Left ventricle myocardium inferior (tissue), 1 donor: ENCODE results near the gene LRRC8A. TPM values are rescaled to one million over a fixed set of nuclear protein-coding genes. Genes with fewer than 3 reads are reported as not detected.

Experiments used
- DNase-seq: peaks from one replicate; pipeline ENCODE4 v3.0.0-alpha.2; 2020
- H3K27ac ChIP-seq: fragments of 200-600 bp; replicated peaks from 2 replicates; pipeline ENCODE4 v1.8.0; 2021
- H3K27me3 ChIP-seq: fragments of 200-600 bp; 2 replicates; pipeline ENCODE4 v1.8.0; 2021; ENCODE audit warnings: low read depth
- H3K36me3 ChIP-seq: fragments of 200-600 bp; 2 replicates; pipeline ENCODE4 v1.8.0; 2021
- H3K4me1 ChIP-seq: fragments of 200-600 bp; 2 replicates; pipeline ENCODE4 v1.8.0; 2021
- H3K4me3 ChIP-seq: fragments of 200-600 bp; 2 replicates; pipeline ENCODE4 v1.8.0; 2021; ENCODE audit warnings: mild to moderate bottlenecking, moderate library complexity
- H3K9me3 ChIP-seq: fragments of 200-600 bp; replicated peaks from 2 replicates; pipeline ENCODE4 v1.8.0; 2021
- CTCF ChIP-seq: fragments of 200-600 bp; IDR thresholded peaks from 2 replicates; pipeline ENCODE4 v1.8.0; 2021; ENCODE audit warnings: antibody characterized with exemption, mild to moderate bottlenecking, borderline replicate concordance
- intact Hi-C: fragments of 100-400 bp; cut with micrococcal nuclease; formaldehyde crosslinking; loops from one replicate; pipeline ENCODE4 v1.11.0; 2022
- long read RNA-seq: library from polyadenylated mRNA; unstranded; transcript quantifications from one replicate; pipeline ENCODE4 v2.0.0, GENCODE V29; 2021
- total RNA-seq: library from RNA; stranded (reverse); fragmentation: NEBNext Ultra II Directional; extraction: Animal tissue kit (Norgen Biotek cat#: 25700); gene quantifications from one replicate; pipeline ENCODE4 v1.2.1, GENCODE V29; 2021
- donor health status: DM: no; HTN: yes; CAD: no; lungs with severe emphysema.

LRRC8A gene
- 19.8 TPM for total RNA-seq
- long read RNA-seq, full-length matches to known transcripts = 53 of 82 reads
- long read RNA-seq, partial matches to known transcripts = 22 of 82 reads
- long read RNA-seq, other reads (novel, unspliced or antisense) = 7 of 82 reads

- H3K27ac ChIP-seq = peak within 1 kb of the TSS; percentile 98
- no peaks in the 10 kb centered on the region for H3K27me3 ChIP-seq
- peak; percentile 98 for DNase-seq
- intact Hi-C loops = no loop called here
- peak; percentile 27 for TF ChIP-seq CTCF
- no peaks in the 10 kb centered on the region for H3K9me3 ChIP-seq
- H3K36me3 ChIP-seq = peaks cover 15% of the 10 kb centered on the region
- peak within 1 kb of the TSS; percentile 94 for H3K4me3 ChIP-seq
- H3K4me1 ChIP-seq = peaks cover 94% of the 10 kb centered on the region
Measured at GRCh38 chr9:128881884-128882676, at the start of gene LRRC8A, which contains the start of gene KYAT1. LRRC8A (plus strand) TSS chr9:128882133; CDS start chr9:128907165, 25,032 bp downstream. KYAT1 (minus strand) TSS chr9:128881950; CDS start chr9:128845405, 36,545 bp downstream.

- intact Hi-C loops = no loop called here
- Histone ChIP-seq H3K36me3 (peaks cover 31% of the 10 kb centered on the region), H3K27ac (no peak overlapping the region), H3K9me3 (no peaks in the 10 kb centered on the region), H3K4me3 (no peak overlapping the region), H3K27me3 (no peaks in the 10 kb centered on the region), H3K4me1 (peaks cover 15% of the 10 kb centered on the region)
- DNase-seq = no peak
- TF ChIP-seq CTCF = no peak
Measured at GRCh38 chr9:128833696-128834095, 48.2 kb upstream of the LRRC8A start.

- TF ChIP-seq CTCF = no peak
- peaks cover 41% of the 10 kb centered on the region for H3K36me3 ChIP-seq
- H3K27me3 ChIP-seq = no peaks in the 10 kb centered on the region
- no peak for DNase-seq
- no peak overlapping the region for H3K27ac ChIP-seq
- intact Hi-C loops = no loop called here
- H3K4me1 ChIP-seq = no peaks in the 10 kb centered on the region
- no peaks in the 10 kb centered on the region for H3K9me3 ChIP-seq
- no peak overlapping the region for H3K4me3 ChIP-seq
Measured at GRCh38 chr9:128835246-128836210, 46.4 kb upstream of the LRRC8A start.

GRCh38 chr9:128836509-128837145 lies 45.3 kb upstream of the LRRC8A start:
- no peak overlapping the region for H3K27ac ChIP-seq
- no peak overlapping the region for H3K4me3 ChIP-seq
- H3K36me3 ChIP-seq = peaks cover 50% of the 10 kb centered on the region
- no peak for TF ChIP-seq CTCF
- H3K27me3 ChIP-seq = no peaks in the 10 kb centered on the region
- no peaks in the 10 kb centered on the region for H3K9me3 ChIP-seq
- DNase-seq = no peak
- intact Hi-C loops = no loop called here
- no peaks in the 10 kb centered on the region for H3K4me1 ChIP-seq

- DNase-seq = no peak
- no peak overlapping the region for H3K4me3 ChIP-seq
- no peak overlapping the region for H3K27ac ChIP-seq
- H3K4me1 ChIP-seq = no peaks in the 10 kb centered on the region
- no peak for TF ChIP-seq CTCF
- H3K27me3 ChIP-seq = no peaks in the 10 kb centered on the region
- H3K36me3 ChIP-seq = peaks cover 55% of the 10 kb centered on the region
- H3K9me3 ChIP-seq = no peaks in the 10 kb centered on the region
- intact Hi-C loops = no loop called here
Measured at GRCh38 chr9:128838338-128838737, 43.6 kb upstream of the LRRC8A start.
